ENCODE results near the gene LRRC53. TPM values are rescaled to one million over a fixed set of nuclear protein-coding genes. Genes with fewer than 3 reads are reported as not detected.

The LRRC53 gene
- total RNA-seq, 1 experiment from 2014 or later, result not detected

GRCh38 chr1:74425676-74426075 is 86.7 kb downstream of the LRRC53 start:
- no peak overlapping the region for H3K27ac Mint-ChIP-seq
- H3K4me3 Mint-ChIP-seq, result no peak overlapping the region

GRCh38 chr1:74423471-74423870 is 88.9 kb downstream of the LRRC53 start:
- Mint-ChIP-seq H3K4me3 (no peak overlapping the region), H3K9me3 (no peaks in the 10 kb centered on the region), H3K27ac (no peak overlapping the region), H3K4me1 (no peaks in the 10 kb centered on the region), H3K36me3 (no peaks in the 10 kb centered on the region), H3K27me3 (ENCODE audit: low read depth) (no peaks in the 10 kb centered on the region)
- CTCF ChIA-PET, result no interaction called here
- DNase-seq (ENCODE audit: low spot score) (no peak), ATAC-seq (no peak)
- POLR2A ChIA-PET, result no interaction called here
- TF ChIP-seq ZNF425 (CRISPR knock-in tag; conservative IDR thresholded peaks at IDR 0.05) (no peak), ZNF512 (CRISPR knock-in tag; IDR thresholded peaks at IDR 0.05; ENCODE audit: borderline replicate concordance) (no peak), CREM (CRISPR knock-in tag; IDR thresholded peaks at IDR 0.05) (no peak), TCF7 (CRISPR knock-in tag; IDR thresholded peaks at IDR 0.05; ENCODE audit: low read depth) (no peak), ATF3 (CRISPR knock-in tag; conservative IDR thresholded peaks at IDR 0.05) (no peak), PREB (CRISPR knock-in tag; IDR thresholded peaks at IDR 0.05; ENCODE audit: borderline replicate concordance) (no peak)

More at GRCh38 chr1:74425676-74426075, 86.7 kb downstream of the LRRC53 start:
- Mint-ChIP-seq H3K9me3 (no peaks in the 10 kb centered on the region), H3K36me3 (no peaks in the 10 kb centered on the region), H3K4me1 (no peaks in the 10 kb centered on the region), H3K27me3 (ENCODE audit: low read depth) (no peaks in the 10 kb centered on the region)
- ChIA-PET CTCF (no interaction called here), POLR2A (no interaction called here)
- TF ChIP-seq CTCF (IDR thresholded peaks at IDR 0.05), result no peak
- no peak for TF ChIP-seq GABPB1 (CRISPR knock-in tag; IDR thresholded peaks at IDR 0.05)
- no peak for TF ChIP-seq RORB (CRISPR knock-in tag; IDR thresholded peaks at IDR 0.05)
- TF ChIP-seq ETV6 (CRISPR knock-in tag; IDR thresholded peaks at IDR 0.05), result no peak
- no peak for TF ChIP-seq SOX15 (CRISPR knock-in tag; IDR thresholded peaks at IDR 0.05)
- TF ChIP-seq PRDM15 (CRISPR knock-in tag; IDR thresholded peaks at IDR 0.05), result no peak
- no peak for TF ChIP-seq EMX1 (CRISPR knock-in tag; IDR thresholded peaks at IDR 0.05)
- no peak for TF ChIP-seq ZMAT4 (CRISPR knock-in tag; IDR thresholded peaks at IDR 0.05)
- no peak for TF ChIP-seq TEAD1 (CRISPR knock-in tag; IDR thresholded peaks at IDR 0.05)
- TF ChIP-seq KAT7 (CRISPR knock-in tag; IDR thresholded peaks at IDR 0.05; ENCODE audit: borderline replicate concordance), result no peak
- no peak for TF ChIP-seq ELF4 (CRISPR knock-in tag; IDR thresholded peaks at IDR 0.05; ENCODE audit: low read depth)
- TF ChIP-seq GTF2I (CRISPR knock-in tag; conservative IDR thresholded peaks at IDR 0.05), result no peak
- TF ChIP-seq ZNF396 (CRISPR knock-in tag; IDR thresholded peaks at IDR 0.05; ENCODE audit: borderline replicate concordance), result no peak
- DNase-seq (ENCODE audit: low spot score), result no peak
- ATAC-seq, result no peak

Measured in WTC11 (cell line).